Retinal pigment epithelial cell (primary cell): ENCODE data around the gene TCERG1.

Experiments used
- DNase-seq: peaks from one replicate; pipeline ENCODE4 v3.0.0-alpha.2; 2010; ENCODE audit warnings: low read depth
- H3K4me3 ChIP-seq: 2 replicates; pipeline ENCODE4 v1.5.1; 2011; ENCODE audit warnings: mild to moderate bottlenecking, low read length, control low read depth, moderate library complexity
- TF ChIP-seq, protein P1 (sequence below): conservative IDR thresholded peaks from 2 replicates; pipeline ENCODE4 v1.5.1; 2011; ENCODE audit warnings: low read depth, low read length, control low read depth, inconsistent platforms

The TCERG1 gene

DNA sequence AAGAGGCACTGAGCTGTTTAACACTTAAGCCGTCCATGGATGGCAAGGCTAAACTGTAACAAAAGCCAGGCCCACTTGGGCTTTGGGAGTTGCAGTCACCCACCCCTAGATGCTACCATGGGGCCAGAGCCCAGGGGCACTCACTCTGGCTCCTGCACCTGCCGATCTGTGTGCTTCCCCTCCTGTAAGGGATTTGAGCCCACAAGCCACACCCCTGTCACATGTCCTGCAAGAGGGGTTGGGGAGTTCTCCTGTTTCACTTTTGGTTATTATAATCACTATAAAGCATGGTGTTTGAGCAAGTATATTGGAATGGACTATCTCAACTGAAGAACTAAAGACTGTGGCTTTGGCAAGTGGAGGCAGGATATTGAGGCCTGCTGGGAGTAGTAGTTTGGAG lies 82.9 kb downstream of the TCERG1 start:
- no peak for DNase-seq
- TF ChIP-seq, protein P1, sequence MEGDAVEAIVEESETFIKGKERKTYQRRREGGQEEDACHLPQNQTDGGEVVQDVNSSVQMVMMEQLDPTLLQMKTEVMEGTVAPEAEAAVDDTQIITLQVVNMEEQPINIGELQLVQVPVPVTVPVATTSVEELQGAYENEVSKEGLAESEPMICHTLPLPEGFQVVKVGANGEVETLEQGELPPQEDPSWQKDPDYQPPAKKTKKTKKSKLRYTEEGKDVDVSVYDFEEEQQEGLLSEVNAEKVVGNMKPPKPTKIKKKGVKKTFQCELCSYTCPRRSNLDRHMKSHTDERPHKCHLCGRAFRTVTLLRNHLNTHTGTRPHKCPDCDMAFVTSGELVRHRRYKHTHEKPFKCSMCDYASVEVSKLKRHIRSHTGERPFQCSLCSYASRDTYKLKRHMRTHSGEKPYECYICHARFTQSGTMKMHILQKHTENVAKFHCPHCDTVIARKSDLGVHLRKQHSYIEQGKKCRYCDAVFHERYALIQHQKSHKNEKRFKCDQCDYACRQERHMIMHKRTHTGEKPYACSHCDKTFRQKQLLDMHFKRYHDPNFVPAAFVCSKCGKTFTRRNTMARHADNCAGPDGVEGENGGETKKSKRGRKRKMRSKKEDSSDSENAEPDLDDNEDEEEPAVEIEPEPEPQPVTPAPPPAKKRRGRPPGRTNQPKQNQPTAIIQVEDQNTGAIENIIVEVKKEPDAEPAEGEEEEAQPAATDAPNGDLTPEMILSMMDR, result no peak
- H3K4me3 ChIP-seq, result no peak overlapping the region

DNA sequence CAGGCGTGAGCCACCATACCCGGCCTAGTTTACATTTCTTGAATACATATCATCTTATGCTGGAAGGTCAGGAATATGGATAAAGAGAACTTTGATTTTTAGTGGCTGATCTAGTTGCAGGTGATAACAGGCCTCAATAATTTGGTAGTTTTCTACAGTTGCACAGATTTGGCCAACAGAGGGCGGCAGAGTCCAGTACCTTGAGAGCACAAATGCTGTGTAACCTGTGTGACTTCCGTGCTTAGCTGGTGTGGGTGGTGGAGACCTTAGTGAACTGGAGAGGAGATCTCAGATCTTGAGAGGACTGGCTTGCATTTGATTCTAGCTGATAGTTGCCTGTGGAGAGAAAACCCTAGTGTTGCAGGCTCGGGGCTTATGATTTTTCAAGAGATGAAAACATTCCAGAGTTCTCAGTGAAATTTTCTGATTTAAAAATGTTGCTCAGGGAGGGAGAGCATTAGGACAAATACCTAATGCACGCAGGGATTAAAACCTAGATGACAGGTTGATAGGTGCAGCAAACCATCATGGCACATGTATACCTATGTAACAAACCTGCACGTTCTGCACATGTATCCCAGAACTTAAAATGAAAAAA lies 86.2 kb downstream of the TCERG1 start:
- H3K4me3 ChIP-seq, result no peak overlapping the region
- TF ChIP-seq, protein P1, result peak; percentile 91
- no peak for DNase-seq

DNA sequence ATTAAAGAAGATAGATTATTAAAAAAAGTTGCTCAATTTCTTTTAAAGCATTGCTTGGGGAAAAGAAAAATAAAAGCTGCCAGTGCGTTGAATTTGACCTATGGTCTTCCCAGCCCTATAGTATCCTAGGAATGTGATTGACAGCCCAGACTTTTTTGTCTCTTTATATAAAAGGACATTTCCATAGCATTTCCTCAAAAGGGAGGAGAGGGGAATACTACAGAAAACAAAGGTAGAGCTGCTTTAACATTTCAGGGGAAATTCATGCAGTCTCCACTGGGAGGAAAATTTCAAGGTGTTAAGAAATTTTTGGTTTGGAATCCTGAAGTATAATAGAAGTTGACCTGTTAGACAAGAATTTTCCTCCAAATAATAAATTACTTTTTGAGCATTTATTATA lies 86.7 kb downstream of the TCERG1 start:
- no peak overlapping the region for H3K4me3 ChIP-seq
- TF ChIP-seq, protein P1, result no peak
- DNase-seq, result no peak

DNA sequence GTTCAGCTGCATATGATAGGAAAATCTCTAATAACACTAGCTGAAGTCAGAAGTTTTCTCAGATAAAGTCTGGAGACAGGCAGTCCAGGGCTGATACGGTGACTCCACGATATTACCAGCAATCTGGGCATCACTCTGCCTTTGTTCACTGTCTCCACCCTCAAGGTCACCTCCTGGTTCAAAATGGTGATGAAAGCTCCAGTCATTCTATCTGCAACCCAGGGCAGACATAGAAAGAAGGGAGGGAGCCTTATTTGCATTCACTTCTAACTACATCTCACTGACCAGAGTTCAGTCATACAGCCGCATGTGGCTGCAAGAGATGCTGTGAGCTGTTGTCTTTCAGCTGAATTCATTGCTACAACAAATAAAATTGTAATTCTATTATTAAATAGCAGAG lies 91.3 kb downstream of the TCERG1 start:
- TF ChIP-seq, protein P1, result no peak
- DNase-seq, result no peak
- no peak overlapping the region for H3K4me3 ChIP-seq

DNA sequence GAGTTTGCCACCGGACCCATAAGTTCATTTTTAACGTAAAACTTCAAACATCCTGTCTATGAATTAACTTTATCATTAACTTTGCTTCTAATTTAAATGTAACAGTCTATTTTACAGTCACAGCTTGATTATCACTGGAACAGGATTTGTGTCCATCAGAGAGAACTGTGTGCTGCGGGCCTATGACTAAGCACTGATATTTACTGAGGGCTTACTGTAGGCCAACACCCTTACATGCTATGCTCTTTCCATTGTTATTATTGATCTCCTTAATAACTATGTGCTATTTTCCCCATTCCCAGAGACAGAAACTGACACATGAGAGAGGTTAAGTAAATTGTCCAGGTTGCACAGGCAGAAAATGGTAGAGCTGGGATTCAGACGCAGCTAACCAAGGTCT lies 92.8 kb downstream of the TCERG1 start:
- DNase-seq, result no peak
- TF ChIP-seq, protein P1, result no peak
- H3K4me3 ChIP-seq, result no peak overlapping the region

DNA sequence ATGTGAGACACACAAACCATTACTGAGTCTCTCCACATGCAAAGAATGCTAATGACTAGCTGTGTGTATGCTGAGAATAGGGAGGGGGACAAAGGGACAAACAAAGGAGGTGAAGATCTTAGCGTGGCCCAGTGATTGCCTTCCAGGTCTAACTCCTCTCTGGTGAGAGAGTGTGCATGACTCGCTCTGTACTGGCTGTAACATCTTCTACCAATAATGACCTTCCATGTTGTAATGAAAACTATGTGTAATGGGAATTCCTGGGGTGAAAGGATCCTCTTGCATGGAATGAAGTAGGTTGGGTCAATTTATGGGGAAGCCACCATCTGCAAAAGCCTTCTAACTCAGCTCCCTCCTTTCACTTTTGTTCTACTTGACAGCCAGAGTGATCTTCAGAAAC lies 93.3 kb downstream of the TCERG1 start:
- DNase-seq, result no peak
- TF ChIP-seq, protein P1, result no peak
- no peak overlapping the region for H3K4me3 ChIP-seq

DNA sequence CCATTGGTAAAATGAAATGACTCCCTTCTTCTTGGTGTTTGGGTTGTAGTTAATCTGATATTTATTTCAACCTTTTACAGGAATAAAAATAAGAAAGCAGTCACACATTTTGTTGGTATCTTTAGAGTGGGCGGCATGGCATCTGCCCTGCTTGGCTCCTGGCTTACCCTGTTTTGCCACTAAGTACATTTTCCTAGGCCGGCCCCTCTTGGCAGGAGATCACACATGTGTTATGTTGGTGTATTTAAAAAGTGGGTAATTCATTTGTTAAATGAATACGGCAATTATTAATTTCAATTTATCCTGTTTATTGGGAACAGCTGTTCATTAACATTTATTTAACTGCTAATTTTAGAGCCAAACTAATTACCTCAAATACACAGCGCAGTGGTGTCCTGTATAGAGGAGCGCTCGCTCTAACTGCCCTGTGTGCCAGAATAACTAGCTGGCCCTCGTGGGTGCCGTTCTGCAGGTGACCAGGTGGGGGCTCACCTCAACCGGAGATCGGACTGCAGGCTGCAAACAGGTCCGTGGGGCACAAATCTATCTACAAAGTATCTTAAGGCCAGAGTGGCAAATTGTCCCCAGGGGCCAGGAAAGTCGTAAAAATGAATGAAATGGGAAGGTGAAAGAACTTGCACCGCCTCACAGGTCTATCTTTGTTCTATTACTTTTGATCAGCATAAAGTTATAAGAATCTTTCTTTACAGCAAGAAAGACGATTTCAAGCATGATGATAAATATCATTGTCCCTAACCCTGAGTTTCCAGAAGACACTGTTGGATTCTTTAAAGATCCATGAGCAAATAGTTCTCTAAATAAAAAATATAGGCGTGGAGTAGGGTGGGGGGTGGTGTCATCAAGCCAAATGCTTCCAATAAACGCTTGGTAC lies 95.1 kb downstream of the TCERG1 start:
- TF ChIP-seq, protein P1, result peak; percentile 96
- DNase-seq, result peak; percentile 27

More for the DNA sequence above, 95.1 kb downstream of the TCERG1 start:
- H3K4me3 ChIP-seq, result no peak overlapping the region
